CD4-positive, alpha-beta T cell treated with Interleukin-12 subunit alpha and Interleukin-12 subunit beta, for 1 hour (primary cell): ENCODE results near the gene SGTA.

Experiments
- DNase-seq: peaks from one replicate; pipeline ENCODE4 v3.0.0-alpha.2; 2020

SGTA gene

DNA sequence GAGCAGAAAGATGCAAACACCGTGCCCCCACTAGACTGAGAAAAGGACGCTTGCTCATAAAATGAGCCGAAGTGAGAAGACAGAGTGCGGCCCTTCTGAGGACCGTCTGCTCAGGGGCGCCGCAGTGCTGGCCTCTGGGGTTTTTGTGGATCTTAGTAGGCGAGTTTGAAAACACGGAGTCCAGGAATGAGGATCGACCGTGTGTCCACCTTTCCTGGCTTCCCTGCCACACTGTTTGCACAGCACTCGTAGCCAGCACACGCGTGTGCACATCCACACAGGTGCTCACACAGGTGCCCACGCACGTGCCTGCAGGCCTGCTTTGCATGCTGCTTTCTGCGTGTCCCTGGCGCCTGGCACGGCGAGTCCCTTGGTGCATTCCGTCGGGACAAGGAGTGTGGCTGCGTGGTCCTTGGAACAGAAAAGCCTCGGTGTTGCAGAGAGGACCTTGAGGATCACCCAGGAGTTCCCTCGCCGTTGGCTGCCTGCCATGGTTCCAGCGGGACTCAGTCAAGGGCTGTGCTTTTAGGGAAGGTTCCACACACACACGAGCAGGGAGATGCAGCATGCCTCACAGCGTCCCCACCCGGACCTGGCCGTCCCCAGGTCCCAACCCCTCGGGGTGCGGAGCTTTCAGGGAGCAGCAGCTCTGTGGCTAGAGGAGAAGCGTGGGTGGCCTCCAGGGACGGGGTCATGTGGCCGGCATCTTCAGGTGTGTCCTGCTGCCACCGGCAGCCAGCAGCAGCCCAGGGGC, 26.5 kb upstream of the SGTA start:
- DNase-seq = no peak

GRCh38 chr19:2808129-2808941, 25.3 kb upstream of the SGTA start:
- no peak for DNase-seq

DNA sequence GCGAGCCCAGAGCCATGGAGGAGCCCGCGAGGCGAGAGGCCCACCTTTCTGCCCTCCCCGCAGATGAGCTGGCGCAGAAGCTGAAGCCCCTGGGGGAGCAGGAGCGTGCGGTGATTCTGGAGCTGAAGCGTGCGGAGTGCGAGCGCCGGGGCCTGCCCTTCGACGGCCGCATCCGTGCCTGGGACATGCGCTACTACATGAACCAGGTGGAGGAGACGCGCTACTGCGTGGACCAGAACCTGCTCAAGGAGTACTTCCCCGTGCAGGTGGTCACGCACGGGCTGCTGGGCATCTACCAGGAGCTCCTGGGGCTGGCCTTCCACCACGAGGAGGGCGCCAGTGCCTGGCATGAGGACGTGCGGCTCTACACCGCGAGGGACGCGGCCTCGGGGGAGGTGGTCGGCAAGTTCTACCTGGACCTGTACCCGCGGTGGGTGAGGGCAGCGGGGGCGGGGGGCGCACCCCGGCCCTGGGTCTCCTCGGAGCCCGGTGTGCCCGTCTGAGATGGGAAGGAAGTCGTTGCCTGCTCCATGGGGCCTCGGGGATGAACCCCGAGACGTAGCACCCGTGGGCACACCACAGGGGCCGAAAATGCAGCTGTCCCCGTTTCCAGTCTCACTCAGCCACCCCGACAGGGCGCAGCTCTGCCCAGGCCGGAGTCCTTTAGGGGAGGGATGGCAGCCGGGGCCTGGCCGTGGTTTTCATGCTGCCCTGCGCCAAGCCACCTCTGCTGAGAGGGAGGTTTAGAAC, 24.5 kb upstream of the SGTA start:
- DNase-seq = no peak

DNA sequence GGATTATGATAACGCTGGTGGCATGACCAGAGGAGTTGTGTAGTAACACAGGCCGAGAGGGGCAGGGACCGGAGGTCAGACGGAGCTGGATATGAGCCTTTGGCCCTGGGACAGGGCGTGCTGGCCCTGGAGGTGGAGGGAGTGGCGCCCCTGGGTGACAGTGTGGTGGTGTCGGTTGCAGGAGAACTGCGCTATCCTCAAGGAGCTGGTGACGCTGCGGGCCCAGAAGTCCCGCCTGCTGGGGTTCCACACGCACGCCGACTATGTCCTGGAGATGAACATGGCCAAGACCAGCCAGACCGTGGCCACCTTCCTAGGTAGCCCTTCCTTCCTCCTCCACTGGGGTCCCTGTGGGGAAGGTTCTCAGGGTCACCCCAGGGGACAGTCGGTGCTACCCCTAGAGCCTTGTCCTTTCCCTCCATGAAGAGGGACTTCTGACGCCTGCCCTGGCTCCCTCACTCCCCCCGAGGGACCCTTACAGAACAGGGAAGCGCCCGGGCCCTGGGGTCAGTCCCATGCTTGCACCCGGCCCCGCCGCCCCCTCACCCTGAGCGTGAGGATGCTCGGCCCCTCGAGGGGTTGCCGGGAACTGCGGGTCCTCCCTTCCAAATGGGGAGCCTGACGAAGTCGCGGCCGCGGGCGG, 23.8 kb upstream of the SGTA start:
- no peak for DNase-seq

DNA sequence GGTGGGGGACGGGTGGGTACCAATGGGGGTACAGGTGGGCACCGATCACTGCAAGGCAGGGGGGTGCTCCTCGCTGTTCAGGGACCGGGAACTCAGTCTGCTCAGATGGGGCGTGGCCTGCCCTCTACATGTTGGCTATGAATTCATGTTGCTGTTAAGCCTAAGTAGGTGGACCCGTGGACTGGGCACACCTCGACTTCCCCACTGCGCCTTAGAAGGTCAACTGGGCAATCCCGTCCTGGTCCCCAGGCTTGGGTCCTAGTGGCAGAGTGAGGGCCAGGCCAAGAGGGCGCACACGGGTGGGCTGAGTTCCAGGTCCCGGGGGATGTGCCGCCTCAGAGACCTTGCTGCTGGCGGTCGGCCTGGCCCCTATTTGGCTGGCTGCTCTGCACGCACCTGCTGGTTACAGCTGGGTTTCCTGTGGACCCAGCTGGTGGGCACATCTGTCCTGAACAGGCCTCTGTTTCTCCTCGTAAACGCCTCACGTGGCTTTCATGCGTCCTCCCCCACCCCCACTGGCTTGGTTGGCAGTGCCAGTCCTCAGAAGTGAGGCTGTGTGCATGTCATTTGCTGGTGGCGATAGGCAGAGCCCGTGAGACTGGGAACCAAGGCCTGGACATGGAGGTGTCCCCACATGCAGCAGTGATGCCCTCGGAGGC, 23.0 kb upstream of the SGTA start:
- DNase-seq = no peak

GRCh38 chr19:2805261-2805900, 22.3 kb upstream of the SGTA start:
- DNase-seq = no peak

GRCh38 chr19:2804156-2805004, 21.3 kb upstream of the SGTA start:
- no peak for DNase-seq

- DNase-seq = no peak
Observed at GRCh38 chr19:2803486-2804155, 20.5 kb upstream of the SGTA start.

DNA sequence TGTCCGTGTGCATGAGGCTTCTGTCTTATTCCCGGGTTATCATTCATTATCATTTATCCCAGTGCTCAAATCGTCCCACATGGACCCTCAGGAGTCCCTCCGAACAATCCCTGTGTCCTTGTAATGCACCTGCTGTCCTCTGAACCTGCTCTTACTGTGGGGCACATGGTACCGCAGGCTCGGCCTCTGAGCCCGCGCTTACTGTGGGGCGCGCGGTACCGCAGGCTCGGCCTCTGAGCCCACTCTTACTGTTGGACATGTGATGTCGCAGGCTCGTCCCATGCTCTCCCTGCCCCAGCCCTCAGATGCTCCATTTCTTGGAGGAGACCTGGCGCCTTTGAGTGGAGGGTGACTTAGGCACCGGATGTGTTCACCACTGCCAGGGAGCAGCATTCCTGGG, 19.8 kb upstream of the SGTA start:
- DNase-seq = no peak

GRCh38 chr19:2800506-2800905, 17.4 kb upstream of the SGTA start:
- DNase-seq = no peak

DNA sequence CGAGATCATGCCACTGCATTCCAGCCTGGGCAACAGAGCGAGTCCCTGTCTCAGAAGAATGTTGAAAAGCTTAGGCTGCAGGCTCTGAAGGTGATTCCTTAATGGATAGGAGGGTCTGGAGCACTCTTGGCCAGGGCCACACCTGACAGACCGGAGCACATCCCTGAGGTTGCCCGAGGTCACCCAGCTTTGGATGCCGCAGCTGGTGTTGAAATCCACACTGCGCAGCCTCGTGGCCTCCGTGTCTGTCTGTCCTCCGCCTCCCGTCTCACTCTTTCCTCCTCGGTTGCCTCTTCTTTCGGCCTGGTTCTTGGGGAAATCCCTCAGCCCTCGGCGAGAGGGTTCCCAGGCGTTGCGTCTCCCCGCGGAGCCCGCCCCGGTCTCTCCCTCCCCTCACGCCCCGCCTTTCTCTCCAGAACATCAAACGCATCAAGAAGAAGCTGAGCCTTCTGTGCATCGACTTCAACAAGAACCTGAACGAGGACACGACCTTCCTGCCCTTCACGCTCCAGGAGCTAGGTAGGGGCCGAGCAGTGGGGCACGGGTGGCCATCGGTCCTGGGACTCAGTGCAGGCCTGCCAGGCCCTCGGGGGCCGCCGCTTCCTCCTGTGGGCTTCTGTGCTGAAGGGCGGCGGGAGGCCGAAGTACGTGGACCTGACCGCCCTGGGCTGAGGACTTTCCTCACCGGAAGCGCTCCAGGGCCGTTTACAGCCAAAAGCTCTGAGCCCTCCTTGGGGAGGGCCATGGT, 16.4 kb upstream of the SGTA start:
- no peak for DNase-seq

- DNase-seq = no peak
Observed at GRCh38 chr19:2798733-2799132, 15.7 kb upstream of the SGTA start.

- DNase-seq = no peak
Observed at GRCh38 chr19:2798158-2798685, 15.1 kb upstream of the SGTA start.

GRCh38 chr19:2797280-2797679, 14.2 kb upstream of the SGTA start:
- no peak for DNase-seq

- DNase-seq = no peak
Observed at GRCh38 chr19:2796659-2797266, 13.7 kb upstream of the SGTA start.

DNA sequence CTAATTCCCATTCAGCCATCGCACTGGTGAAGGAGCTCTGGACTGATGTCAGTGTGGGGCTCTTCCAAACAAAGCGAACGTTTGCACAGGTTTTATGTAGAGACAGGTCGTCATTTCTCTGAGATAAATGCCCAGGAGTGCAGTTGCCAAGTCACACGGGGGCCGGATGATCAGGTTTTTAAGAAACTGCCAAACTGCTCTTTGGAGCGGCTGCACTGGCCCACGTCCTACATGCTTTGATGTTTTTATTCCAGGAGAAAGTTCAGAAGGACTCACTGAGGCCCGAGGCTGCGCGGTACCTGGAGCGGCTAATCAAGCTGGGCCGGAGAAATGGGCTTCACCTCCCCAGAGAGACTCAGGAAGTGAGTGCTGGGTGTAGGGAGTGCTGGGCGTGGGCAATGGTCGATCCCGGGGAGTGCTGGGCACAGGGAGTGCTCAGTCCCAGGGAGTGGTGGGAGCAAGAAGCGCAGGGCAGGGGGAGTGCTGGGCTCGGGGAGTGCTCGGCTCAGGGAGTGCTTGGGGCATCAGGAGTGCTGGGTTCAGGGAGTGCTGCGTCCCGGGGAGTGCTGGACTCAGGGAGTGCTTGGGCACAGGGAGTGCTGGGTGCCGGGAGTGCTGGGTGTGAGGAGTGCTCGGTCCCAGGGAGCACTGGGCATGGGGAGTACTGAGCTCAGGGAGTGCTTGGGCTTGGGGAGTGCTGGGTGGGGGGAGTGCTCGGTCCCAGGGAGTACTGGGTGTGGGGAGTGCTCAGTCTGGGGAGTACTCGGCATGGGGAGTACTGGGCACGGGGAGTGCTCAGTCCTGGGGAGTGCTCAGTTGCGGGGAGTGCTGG, 13.0 kb upstream of the SGTA start:
- DNase-seq = no peak

DNA sequence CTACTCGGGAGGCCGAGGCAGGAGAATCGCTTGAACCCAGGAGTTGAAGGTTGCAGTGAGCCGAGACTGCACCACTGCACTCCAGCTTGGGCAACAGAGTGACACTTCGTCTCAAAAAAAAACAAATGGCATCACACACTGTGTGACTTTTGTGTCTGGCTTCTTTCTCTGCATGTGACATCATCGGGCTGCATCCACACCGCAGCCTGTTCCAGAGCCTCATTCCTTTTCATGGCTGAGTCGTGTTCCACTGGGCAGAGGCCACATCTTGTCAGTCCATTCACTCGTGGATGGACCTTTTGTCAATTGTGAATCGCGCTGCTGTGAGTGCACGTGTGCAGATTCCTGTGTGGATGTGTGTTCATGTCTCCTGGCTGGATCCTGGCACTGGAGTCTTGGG, 10.5 kb upstream of the SGTA start:
- no peak for DNase-seq

GRCh38 chr19:2793126-2793525, 10.1 kb upstream of the SGTA start:
- DNase-seq = no peak
